ENCODE measurements around the gene NPSR1.

- TF ChIP-seq POLR2A (IDR thresholded peaks at IDR 0.05) (no peak), CTCF (IDR thresholded peaks at IDR 0.05) (no peak)
These were observed 103.6 kb downstream of the NPSR1 start for GRCh38 chr7:34761627-34762026.

All from sigmoid colon (tissue), 3 donors.